IPS-NIHi7 (cell line): ENCODE measurements around the gene CD164.
"Not testable (repeated sequence)": the region's sequence is repeated elsewhere in the genome, so short reads cannot be mapped to it uniquely, and the experiment has no call there.

ENCODE experiments used
- DNase-seq: peaks from one replicate; pipeline ENCODE4 v3.0.0; 2012; ENCODE audit warnings: mixed read lengths; ENCODE audit errors: extremely low spot score

The CD164 gene

GRCh38 chr6:109374326-109374892 is 7.9 kb downstream of the CD164 start:
- DNase-seq = no peak

GRCh38 chr6:109373762-109374161 is 8.5 kb downstream of the CD164 start:
- no peak for DNase-seq

- no peak for DNase-seq
These were observed 8.9 kb downstream of the CD164 start for GRCh38 chr6:109373331-109373730.

- no peak for DNase-seq
These were observed 10.1 kb downstream of the CD164 start for GRCh38 chr6:109372130-109372529.

GRCh38 chr6:109370792-109371191 is 11.5 kb downstream of the CD164 start:
- no peak for DNase-seq

GRCh38 chr6:109370336-109370735 is 11.9 kb downstream of the CD164 start:
- DNase-seq = no peak

- no peak for DNase-seq
These were observed 12.5 kb downstream of the CD164 start for GRCh38 chr6:109369728-109370127.

- not testable (repeated sequence) for DNase-seq
These were observed 17.7 kb downstream of the CD164 start for GRCh38 chr6:109364382-109365078.

GRCh38 chr6:109363753-109364152 is 18.5 kb downstream of the CD164 start:
- no peak for DNase-seq

GRCh38 chr6:109362102-109362884 is 20.0 kb downstream of the CD164 start:
- no peak for DNase-seq

- no peak for DNase-seq
These were observed 21.5 kb downstream of the CD164 start for GRCh38 chr6:109360791-109361190.

- no peak for DNase-seq
These were observed 22.0 kb downstream of the CD164 start for GRCh38 chr6:109360281-109360680.

- no peak for DNase-seq
These were observed 23.0 kb downstream of the CD164 start for GRCh38 chr6:109359248-109359647.

- DNase-seq = no peak
These were observed 24.1 kb downstream of the CD164 start for GRCh38 chr6:109358204-109358603.

- no peak for DNase-seq
These were observed 26.0 kb downstream of the CD164 start for GRCh38 chr6:109356237-109356636.

GRCh38 chr6:109351231-109352130 is 30.8 kb downstream of the CD164 start:
- no peak for DNase-seq

- DNase-seq = no peak
These were observed 32.8 kb downstream of the CD164 start for GRCh38 chr6:109349419-109349987.

- DNase-seq = no peak
These were observed 34.0 kb downstream of the CD164 start for GRCh38 chr6:109348226-109348625.

GRCh38 chr6:109347779-109348178 is 34.5 kb downstream of the CD164 start:
- DNase-seq = no peak

GRCh38 chr6:109345986-109346385 is 36.3 kb downstream of the CD164 start:
- no peak for DNase-seq

GRCh38 chr6:109344226-109344625 is 38.0 kb downstream of the CD164 start:
- no peak for DNase-seq

- DNase-seq = no peak
These were observed 38.7 kb downstream of the CD164 start for GRCh38 chr6:109343518-109343917.
